Measurements from ENCODE around the gene PAIP2.
"Not testable (repeated sequence)": the region's sequence is repeated elsewhere in the genome, so short reads cannot be mapped to it uniquely, and the experiment has no call there.

Gene PAIP2

DNA sequence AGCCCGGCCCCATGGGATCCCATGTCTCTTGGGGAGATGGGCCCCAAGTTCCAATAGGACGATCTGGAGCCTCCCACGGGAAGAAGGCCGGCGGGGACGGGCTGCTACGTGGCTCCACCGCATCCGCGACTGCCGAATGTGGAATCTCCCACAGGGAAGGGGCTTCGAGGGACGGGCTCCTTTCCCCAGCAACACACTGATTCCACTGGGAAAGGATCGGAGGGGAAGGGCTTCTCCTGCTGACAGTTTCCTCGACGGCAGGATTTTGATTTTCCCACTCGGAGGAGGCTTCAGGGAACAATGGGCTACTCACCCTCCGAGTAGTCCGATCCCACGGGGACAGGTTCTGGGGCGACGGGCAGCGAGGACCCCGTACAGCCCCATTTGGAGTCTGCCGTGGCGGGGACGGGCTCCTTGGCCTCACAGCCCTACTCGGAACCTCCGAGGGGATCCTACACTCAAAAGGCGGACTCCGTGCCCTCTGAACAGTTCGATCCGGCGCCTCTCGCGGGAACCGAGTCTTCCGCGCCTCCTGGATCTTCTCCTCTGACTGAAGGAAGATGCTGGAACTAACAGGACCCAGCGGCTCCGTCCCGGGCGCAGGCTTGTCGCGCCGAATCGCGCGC, 52.0 kb downstream of the PAIP2 start:
- DNase-seq, result no peak

GRCh38 chr5:139394123-139394653, 52.5 kb downstream of the PAIP2 start:
- DNase-seq, result no peak

- DNase-seq, result no peak
Observed at GRCh38 chr5:139394654-139395566, 53.3 kb downstream of the PAIP2 start, which contains the start of gene PROB1. Gene PROB1 (minus strand): TSS chr5:139395104. CDS start chr5:139395081, 23 bp downstream.

GRCh38 chr5:139395844-139396640, 54.4 kb downstream of the PAIP2 start:
- DNase-seq, result no peak

DNA sequence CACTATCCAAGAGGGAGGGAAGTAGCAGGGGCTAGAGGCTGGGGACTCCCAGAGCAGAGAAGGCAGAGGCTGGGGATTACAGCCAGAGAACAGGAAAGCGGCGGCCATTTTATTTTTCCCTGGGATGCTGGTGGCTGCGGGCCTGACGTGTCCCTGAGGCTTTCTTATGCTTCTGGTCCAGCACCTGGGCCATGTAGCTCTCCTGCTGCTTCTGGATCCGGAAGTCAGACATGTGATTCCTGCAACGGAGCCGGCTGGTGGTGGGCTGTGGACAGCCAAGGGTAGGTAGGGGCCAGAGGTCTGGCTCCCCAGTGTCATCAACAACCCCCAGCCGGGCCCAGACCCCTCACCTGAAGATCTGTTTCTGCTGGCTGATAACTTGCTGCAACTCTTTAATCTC, 55.0 kb downstream of the PAIP2 start:
- no peak for DNase-seq

DNA sequence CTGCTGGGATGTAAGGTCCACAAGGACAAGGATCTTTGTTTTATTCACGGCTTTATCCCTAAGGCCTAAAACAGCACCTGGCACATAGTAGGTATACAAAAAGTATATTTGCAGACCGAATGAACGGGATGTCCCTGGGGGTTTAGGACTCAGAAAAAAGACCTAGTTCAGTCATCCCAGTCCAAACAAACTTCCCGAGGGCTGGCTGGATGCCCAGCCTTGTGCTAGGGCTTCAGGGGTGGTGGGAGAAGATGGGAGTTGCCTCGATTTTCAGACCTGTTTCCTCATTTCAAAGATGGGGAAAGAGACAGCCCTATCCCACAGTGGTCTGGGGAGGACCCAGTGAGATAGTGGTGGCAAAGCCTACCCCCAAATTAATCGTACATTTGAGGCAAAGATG, 56.3 kb downstream of the PAIP2 start:
- DNase-seq, result no peak

GRCh38 chr5:139399501-139400121, 58.0 kb downstream of the PAIP2 start:
- DNase-seq, result no peak

- no peak for DNase-seq
Observed at GRCh38 chr5:139401546-139401945, 59.9 kb downstream of the PAIP2 start.

GRCh38 chr5:139402561-139403158, 61.0 kb downstream of the PAIP2 start:
- no peak for DNase-seq

DNA sequence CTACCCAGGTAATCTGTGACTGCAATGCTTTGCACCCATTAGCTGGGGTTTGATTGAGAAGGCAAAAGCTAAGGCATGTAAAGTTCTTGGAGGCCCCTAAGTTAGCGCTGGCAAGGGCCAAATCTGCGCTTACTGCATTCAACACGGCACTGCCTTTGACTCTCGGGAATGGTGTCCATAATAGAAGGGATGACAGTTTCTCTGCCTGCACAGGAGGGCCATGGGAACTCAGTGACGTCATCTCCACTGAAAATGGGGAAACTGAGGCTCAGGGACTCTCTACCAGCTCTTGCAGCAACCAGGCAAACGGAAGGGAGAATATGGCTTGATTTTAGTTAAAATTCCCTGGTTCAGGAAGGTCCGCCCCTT, 61.7 kb downstream of the PAIP2 start:
- no peak for DNase-seq

- DNase-seq, result peak; percentile 99
Observed at GRCh38 chr5:139403787-139404483, 62.3 kb downstream of the PAIP2 start, which contains the start of gene SPATA24. Gene SPATA24 (minus strand): TSS chr5:139404089. CDS start chr5:139404060, 29 bp downstream.

DNA sequence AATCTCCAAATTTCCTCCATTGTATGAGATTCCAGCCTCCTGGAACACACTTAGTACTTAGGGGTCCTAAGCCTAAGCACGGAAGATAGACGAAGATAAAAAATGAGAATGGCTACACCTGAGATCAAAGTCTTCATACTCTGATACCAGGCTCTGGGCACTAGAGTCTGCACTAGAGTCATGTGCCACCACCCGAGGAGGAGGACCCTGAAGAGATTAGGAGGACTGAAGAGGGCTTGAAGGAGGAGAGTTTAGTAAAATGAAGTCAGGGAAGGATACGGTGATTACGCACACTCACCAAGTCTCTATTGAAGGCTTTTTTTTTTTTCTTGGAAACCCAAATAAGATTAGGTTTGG, 62.8 kb downstream of the PAIP2 start:
- no peak for DNase-seq

DNA sequence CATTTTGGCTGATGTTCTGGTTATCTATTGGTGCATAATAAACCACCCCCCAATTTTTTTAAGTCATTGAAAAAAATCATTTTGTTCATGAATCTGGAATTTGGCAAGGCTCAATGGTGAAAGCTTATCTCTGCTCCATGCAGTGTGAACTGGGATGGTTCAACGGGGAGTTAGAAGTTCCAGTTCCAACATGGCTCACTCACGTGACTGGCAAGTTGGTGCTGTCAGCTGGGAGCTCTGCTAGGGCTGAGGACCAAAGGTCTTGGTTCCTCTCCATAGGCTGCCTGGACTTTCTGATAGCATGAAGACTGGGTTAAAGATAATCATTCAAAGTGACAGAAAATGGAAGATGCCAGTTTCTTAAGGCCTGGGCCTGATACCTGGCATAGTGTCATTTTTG, 65.3 kb downstream of the PAIP2 start:
- DNase-seq, result no peak

GRCh38 chr5:139407517-139407916, 65.9 kb downstream of the PAIP2 start:
- no peak for DNase-seq

DNA sequence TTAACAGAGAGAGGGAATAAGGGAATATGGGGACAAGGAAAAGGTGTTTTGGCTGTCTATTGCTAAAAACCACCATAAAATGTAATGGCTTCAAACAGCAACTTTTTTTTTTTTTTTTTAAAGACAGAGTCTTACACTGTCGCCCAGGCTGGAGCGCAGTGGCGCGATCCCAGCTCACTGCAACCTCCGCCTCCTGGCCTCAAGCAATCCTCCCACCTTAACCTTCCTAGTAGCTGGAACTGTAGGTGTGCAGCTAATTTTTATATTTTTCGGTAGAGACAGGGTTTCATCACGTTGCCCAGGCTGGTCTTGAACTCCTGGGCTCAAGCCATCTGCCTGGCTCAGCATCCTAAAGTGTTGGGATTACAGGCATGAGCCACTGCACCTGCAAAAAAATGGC, 66.5 kb downstream of the PAIP2 start:
- DNase-seq, result no peak

DNA sequence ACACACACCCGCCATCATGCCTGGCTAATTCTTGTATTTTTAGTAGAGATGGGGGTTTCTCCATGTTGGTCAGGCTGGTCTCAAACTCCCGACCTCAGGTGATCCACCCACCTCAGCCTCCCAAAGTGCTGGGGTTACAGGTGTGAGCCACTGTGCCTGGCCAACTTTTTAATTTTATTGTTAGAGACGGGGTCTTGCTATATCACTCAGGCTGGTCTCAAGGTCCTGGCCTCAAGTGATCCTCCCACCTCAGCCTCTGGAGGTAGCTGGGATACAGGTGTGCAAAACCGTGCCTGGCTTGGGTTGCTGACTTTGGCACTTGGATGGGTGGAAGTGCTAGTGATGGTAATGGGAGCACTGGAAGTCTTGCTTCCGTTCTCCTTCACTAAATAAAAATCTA, 67.5 kb downstream of the PAIP2 start:
- not testable (repeated sequence) for DNase-seq

GRCh38 chr5:139410121-139410992, 68.7 kb downstream of the PAIP2 start:
- DNase-seq, result no peak

DNA sequence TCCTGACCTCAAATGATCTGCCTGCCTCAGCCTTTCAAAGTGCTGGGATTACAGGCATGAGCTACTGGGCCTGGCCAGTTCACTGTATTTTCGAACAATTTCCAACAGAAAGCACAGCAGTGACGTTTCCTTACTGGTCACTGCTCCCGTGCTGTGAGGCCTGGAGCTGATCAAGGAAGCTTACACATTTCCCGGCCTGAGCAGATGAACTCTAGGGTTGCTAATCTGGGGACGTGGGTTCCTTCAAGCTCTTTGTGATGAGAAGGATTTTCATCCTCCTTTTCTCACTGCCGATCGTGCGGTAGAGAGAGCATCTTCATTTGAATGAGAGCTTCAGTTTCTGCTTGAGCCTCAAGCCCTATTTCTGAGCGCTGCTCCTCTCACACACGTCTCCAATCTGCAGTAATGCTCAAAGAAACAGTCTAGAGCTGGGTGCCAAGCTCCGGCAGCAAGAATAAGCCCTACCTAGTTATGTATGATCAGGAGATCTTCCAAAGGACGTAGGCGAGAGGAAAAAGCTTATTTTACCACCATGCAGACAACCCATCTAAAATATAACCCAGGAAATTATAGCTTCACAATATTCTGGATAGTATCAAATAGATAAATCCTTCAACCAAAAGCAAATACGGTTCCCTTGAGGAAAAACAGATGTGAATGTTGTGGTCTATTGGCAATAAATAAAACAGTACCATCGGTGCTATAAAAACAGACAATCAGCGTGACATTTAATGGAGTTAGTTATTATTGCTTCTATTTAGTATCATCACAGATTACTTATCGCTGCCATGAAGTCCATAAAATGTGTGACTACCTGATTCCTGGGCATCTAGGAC, 69.6 kb downstream of the PAIP2 start:
- no peak for DNase-seq

DNA sequence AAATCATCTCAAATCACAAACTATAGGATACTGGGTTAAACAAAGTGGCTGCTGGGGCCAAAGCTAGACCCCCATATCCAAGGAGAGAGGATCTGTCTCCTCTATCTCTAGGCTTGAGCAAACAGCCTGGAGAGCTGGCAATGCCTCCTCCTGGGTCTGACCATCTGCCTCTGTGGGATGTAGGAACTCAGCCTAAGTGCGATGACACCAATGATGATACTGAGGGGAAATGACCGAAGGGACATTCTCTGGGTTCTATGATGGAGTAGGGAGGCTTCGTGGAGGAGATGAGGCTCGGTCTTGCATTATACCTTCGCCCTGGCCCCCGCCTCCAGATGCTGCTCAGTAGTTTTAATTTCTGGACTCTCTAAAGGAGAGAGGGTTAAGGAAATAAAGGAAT, 71.5 kb downstream of the PAIP2 start:
- no peak for DNase-seq

GRCh38 chr5:139413963-139414362, 72.3 kb downstream of the PAIP2 start:
- DNase-seq, result no peak
